Measurements from ENCODE around the gene BICDL1. TPM values are rescaled to one million over a fixed set of nuclear protein-coding genes. Genes with fewer than 3 reads are reported as not detected.

Gene BICDL1
- total and polyA plus RNA-seq, 2 of the 4 experiments (the other 2 are of a cell fraction) = not detected

DNA sequence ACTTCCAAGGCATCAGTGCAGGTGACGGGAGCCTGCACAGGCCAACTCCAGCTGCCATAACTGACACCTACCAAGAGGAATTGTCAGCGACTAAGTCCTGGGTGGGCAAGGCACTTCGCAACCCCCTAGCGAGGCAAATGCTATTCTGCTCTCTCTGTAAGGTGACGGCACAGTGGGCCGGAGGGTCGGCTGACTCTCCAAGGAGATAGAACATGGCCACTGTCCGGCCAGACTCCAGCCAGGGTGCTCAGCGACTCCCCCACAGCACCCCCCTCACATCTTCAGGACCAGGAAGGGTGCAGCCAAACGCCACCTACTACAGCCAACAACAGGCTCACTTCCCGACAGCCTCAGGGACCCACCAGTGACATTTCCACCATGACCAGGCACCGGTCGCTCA, 114.3 kb downstream of the BICDL1 start:
- Histone ChIP-seq H4K5ac (ENCODE audit: low read depth, low read length) (no peak overlapping the region), H3K4me3 (ENCODE audit: insufficient read depth, low read depth, low read length) (no peak overlapping the region), H2AK9ac (replicated peaks; ENCODE audit: low read depth, low read length, poor library complexity) (no peak overlapping the region), H4K91ac (ENCODE audit: insufficient read depth, low read depth, low read length) (no peak overlapping the region), H3K4me1 (ENCODE audit: control insufficient read depth, insufficient read depth, low read length) (peaks cover 7% of the 10 kb centered on the region; the same call in 1 of the 2 replicates), H3K23ac (ENCODE audit: low read depth, low read length) (no peak overlapping the region), H3K27me3 (ENCODE audit: control insufficient read depth, insufficient read depth, low read length) (no peaks in the 10 kb centered on the region), H2BK120ac (ENCODE audit: low read depth, low read length) (no peak overlapping the region), H2BK15ac (ENCODE audit: low read depth, low read length) (no peak overlapping the region), H3K9me1 (ENCODE audit: insufficient read depth, low read length) (peaks cover 16% of the 10 kb centered on the region), H2BK5ac (ENCODE audit: low read depth, low read length, poor library complexity, severe bottlenecking) (no peak overlapping the region), H2AFZ (replicated peaks; ENCODE audit: low read length, poor library complexity) (no peak overlapping the region), H3K27ac (ENCODE audit: insufficient read depth, low read length) (no peak overlapping the region), H3K4ac (ENCODE audit: low read depth, low read length) (no peak overlapping the region), H3K9ac (ENCODE audit: low read depth, low read length) (no peak overlapping the region), H3K14ac (replicated peaks; ENCODE audit: low read depth, low read length) (no peak overlapping the region), H4K8ac (ENCODE audit: low read depth in 2 of 2, low read length in 2 of 2) (no peak overlapping the region), H3K79me1 (ENCODE audit: low read depth in 1 of 2, low read length in 2 of 2) (peaks cover 20 to 87% of the 10 kb centered on the region in 2 experiments), H3K18ac (ENCODE audit: low read depth, low read length) (no peak overlapping the region), H3K9me3 (ENCODE audit: control insufficient read depth, insufficient read depth, low read length) (no peaks in the 10 kb centered on the region), H2BK20ac (ENCODE audit: low read depth, low read length) (no peak overlapping the region), H2AK5ac (ENCODE audit: low read depth, low read length) (no peak overlapping the region), H3K36me3 (ENCODE audit: control insufficient read depth, insufficient read depth, low read length) (peaks cover 52% of the 10 kb centered on the region), H3K56ac (ENCODE audit: extremely low read depth, insufficient read depth, low read length) (no peak overlapping the region), H4K20me1 (ENCODE audit: insufficient read depth, low read length) (peaks cover 85% of the 10 kb centered on the region), H3K4me2 (ENCODE audit: low read depth, low read length) (no peak overlapping the region)
- 99% methylated on average over 8 of the region's 13 CpGs; no CpG with 5 or more reads in 1 of the 2 experiments for WGBS, 2 experiments (ENCODE audit: extremely low coverage in 2 of 2, insufficient read length in 1 of 2)
- BruUV-seq (replicated peaks) = no TSS peak
- ChIA-PET CTCF (no interaction called here), POLR2A (ENCODE audit: unreplicated experiment) (no interaction called here)
- DNase-seq (no peak), ATAC-seq (ENCODE audit: low read depth) (no peak)
- dilution Hi-C loops (cut with HindIII; ENCODE audit: low sequenced_read_pairs, unreplicated experiment) = no loop called here
- in situ Hi-C loops (cut with MboI; ENCODE audit: low sequenced_read_pairs) = loop anchor here (25.0 kb wide), 1 partner anchor 1741 kb away; the partner anchor contains the start of gene TAOK3
- intact Hi-C loops (cut with micrococcal nuclease) = no loop called here
- TF ChIP-seq, protein P1, sequence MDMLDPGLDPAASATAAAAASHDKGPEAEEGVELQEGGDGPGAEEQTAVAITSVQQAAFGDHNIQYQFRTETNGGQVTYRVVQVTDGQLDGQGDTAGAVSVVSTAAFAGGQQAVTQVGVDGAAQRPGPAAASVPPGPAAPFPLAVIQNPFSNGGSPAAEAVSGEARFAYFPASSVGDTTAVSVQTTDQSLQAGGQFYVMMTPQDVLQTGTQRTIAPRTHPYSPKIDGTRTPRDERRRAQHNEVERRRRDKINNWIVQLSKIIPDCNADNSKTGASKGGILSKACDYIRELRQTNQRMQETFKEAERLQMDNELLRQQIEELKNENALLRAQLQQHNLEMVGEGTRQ (IDR thresholded peaks at IDR 0.05; ENCODE audit: low read depth, low read length) = no peak
- TF ChIP-seq RFX5 (IDR thresholded peaks at IDR 0.05; ENCODE audit: low read depth, low read length) = no peak
- no peak for TF ChIP-seq POLR2A (IDR thresholded peaks at IDR 0.05; ENCODE audit: low read depth, low read length)

Data from IMR-90 (cell line).